HEK293 (cell line): ENCODE data around the gene RBCK1.
A peak's percentile ranks its signal among the peaks of the same experiment; 100 is the strongest.

Experiments
- FEZF1 ChIP-seq: fragments of 450-650 bp; formaldehyde crosslinking; IDR thresholded peaks from 2 replicates; pipeline ENCODE4 v1.5.1; 2016; ENCODE audit warnings: missing biosample characterization, missing genetic modification characterization
- GLI4 ChIP-seq: fragments of 450-650 bp; formaldehyde crosslinking; IDR thresholded peaks from 2 replicates; pipeline ENCODE4 v1.5.1; 2016; ENCODE audit warnings: missing biosample characterization, missing genetic modification characterization
- HOXD13 ChIP-seq: sonication (generic); formaldehyde crosslinking; IDR thresholded peaks from 2 replicates; pipeline ENCODE4 v1.8.0; 2022; ENCODE audit warnings: missing genetic modification reagents, borderline replicate concordance
- KLF9 ChIP-seq: fragments of 450-650 bp; formaldehyde crosslinking; IDR thresholded peaks from 2 replicates; pipeline ENCODE4 v1.5.1; 2016; ENCODE audit warnings: missing biosample characterization, missing genetic modification characterization, low read depth
- ZBTB1 ChIP-seq: fragments of 450-650 bp; formaldehyde crosslinking; IDR thresholded peaks from 2 replicates; pipeline ENCODE4 v1.5.1; 2016; ENCODE audit warnings: missing biosample characterization, missing genetic modification characterization
- ZFHX2 ChIP-seq: fragments of 450-650 bp; formaldehyde crosslinking; conservative IDR thresholded peaks from 2 replicates; pipeline ENCODE4 v1.5.1; 2016; ENCODE audit warnings: missing biosample characterization, missing genetic modification characterization
- ZNF138 ChIP-seq: fragments of 450-650 bp; formaldehyde crosslinking; IDR thresholded peaks from 2 replicates; pipeline ENCODE4 v1.5.1; 2016; ENCODE audit warnings: missing biosample characterization, missing genetic modification characterization, borderline replicate concordance
- ZNF2 ChIP-seq: fragments of 450-650 bp; formaldehyde crosslinking; IDR thresholded peaks from 2 replicates; pipeline ENCODE4 v1.5.1; 2016; ENCODE audit warnings: missing biosample characterization, missing genetic modification characterization
- ZNF280D ChIP-seq: fragments of 450-650 bp; formaldehyde crosslinking; IDR thresholded peaks from 2 replicates; pipeline ENCODE4 v1.5.1; 2016; ENCODE audit warnings: missing biosample characterization, missing genetic modification characterization
- ZNF324 ChIP-seq: fragments of 450-650 bp; formaldehyde crosslinking; IDR thresholded peaks from 2 replicates; pipeline ENCODE4 v1.5.1; 2016; ENCODE audit warnings: missing biosample characterization, missing genetic modification characterization
- ZNF629 ChIP-seq: fragments of 450-650 bp; formaldehyde crosslinking; IDR thresholded peaks from 2 replicates; pipeline ENCODE4 v1.5.1; 2017; ENCODE audit warnings: missing biosample characterization, missing genetic modification characterization
- ZNF645 ChIP-seq: fragments of 450-650 bp; formaldehyde crosslinking; IDR thresholded peaks from 2 replicates; pipeline ENCODE4; 2016; ENCODE audit warnings: missing biosample characterization, missing genetic modification characterization
- ZNF777 ChIP-seq: fragments of 450-650 bp; formaldehyde crosslinking; IDR thresholded peaks from 2 replicates; pipeline ENCODE4 v1.5.1; 2017; ENCODE audit warnings: missing biosample characterization, missing genetic modification characterization, borderline replicate concordance
- ZSCAN18 ChIP-seq: fragments of 450-650 bp; formaldehyde crosslinking; IDR thresholded peaks from 2 replicates; pipeline ENCODE4 v1.5.1; 2016; ENCODE audit warnings: missing biosample characterization, missing genetic modification characterization
- TF ChIP-seq, protein P1 (sequence below): fragments of 450-650 bp; formaldehyde crosslinking; IDR thresholded peaks from 2 replicates; pipeline ENCODE4 v1.5.1; 2016; ENCODE audit warnings: missing biosample characterization, missing genetic modification characterization
- TF ChIP-seq, protein P2 (sequence below): fragments of 450-650 bp; formaldehyde crosslinking; IDR thresholded peaks from 2 replicates; pipeline ENCODE4 v1.5.1; 2017; ENCODE audit warnings: missing biosample characterization, missing genetic modification characterization
- TF ChIP-seq, protein P3 (sequence below): fragments of 450-650 bp; formaldehyde crosslinking; IDR thresholded peaks from 2 replicates; pipeline ENCODE4 v1.5.1; 2016; ENCODE audit warnings: missing biosample characterization, missing genetic modification characterization
- TF ChIP-seq, protein P4 (sequence below): sonication (generic); formaldehyde crosslinking; IDR thresholded peaks from 2 replicates; pipeline ENCODE4 v1.8.1; 2022; ENCODE audit warnings: mild to moderate bottlenecking, moderate library complexity, missing genetic modification reagents
- TF ChIP-seq, protein P5 (sequence below): fragments of 450-650 bp; formaldehyde crosslinking; IDR thresholded peaks from 2 replicates; pipeline ENCODE4 v1.5.1; 2017; ENCODE audit warnings: missing biosample characterization, missing genetic modification characterization
- TF ChIP-seq, protein P6 (sequence below): fragments of 450-650 bp; formaldehyde crosslinking; IDR thresholded peaks from 2 replicates; pipeline ENCODE4 v1.5.1; 2016; ENCODE audit warnings: missing biosample characterization, missing genetic modification characterization

RBCK1 gene

DNA sequence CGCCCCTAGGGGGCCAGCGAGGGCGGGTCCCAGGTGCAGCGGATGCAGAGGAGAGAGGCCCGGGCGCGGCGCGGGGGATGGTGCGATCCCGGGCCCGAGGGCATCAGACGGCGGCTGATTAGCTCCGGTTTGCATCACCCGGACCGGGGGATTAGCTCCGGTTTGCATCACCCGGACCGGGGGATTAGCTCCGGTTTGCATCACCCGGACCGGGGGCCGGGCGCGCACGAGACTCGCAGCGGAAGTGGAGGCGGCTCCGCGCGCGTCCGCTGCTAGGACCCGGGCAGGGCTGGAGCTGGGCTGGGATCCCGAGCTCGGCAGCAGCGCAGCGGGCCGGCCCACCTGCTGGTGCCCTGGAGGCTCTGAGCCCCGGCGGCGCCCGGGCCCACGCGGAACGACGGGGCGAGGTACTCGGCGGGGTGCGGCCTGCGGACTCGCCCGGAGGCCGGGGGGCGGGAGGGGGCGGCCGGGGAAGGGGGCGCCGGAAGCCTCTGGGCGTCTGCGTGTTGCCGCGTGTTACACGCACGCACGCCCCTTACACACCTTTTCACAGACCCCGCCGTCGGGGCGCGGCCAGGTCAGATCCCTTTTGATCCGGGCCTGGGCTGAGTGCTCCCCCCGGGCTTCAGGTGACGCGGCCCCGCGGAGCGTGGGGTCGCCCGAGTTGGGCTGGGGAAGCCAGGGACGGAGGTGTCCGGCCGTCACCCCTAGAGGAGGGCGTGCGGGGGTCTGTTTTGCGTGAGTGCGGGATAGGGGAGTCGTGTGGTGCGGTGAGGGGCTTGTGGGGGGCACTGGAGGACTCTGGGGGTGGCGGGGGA lies 27.1 kb upstream of the RBCK1 start (continued):
- TF ChIP-seq ZNF777 (tag by site-specific recombination) (peak; percentile 89; the same call in 1 of the 2 replicates), ZFHX2 (tag by site-specific recombination) (peak; percentile 91), ZNF138 (tag by site-specific recombination) (no peak), ZNF645 (tag by site-specific recombination) (no peak), FEZF1 (tag by site-specific recombination) (peak; percentile 68), ZNF280D (no peak), HOXD13 (CRISPR knock-in tag) (peak; percentile 95), KLF9 (tag by site-specific recombination) (peak; percentile 53; the same call in 1 of the 2 replicates), ZNF324 (tag by site-specific recombination) (peak; percentile 88), ZSCAN18 (tag by site-specific recombination) (0 out of 2 replicates have a peak, but pooled peaks have one; percentile 60), ZBTB1 (tag by site-specific recombination) (no peak), ZNF629 (tag by site-specific recombination) (peak; percentile 70), ZNF2 (tag by site-specific recombination) (0 out of 2 replicates have a peak, but pooled peaks have one; percentile 35), GLI4 (no peak)
- TF ChIP-seq, protein P1, sequence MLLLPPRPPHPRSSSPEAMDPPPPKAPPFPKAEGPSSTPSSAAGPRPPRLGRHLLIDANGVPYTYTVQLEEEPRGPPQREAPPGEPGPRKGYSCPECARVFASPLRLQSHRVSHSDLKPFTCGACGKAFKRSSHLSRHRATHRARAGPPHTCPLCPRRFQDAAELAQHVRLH = no peak
- TF ChIP-seq, protein P2, sequence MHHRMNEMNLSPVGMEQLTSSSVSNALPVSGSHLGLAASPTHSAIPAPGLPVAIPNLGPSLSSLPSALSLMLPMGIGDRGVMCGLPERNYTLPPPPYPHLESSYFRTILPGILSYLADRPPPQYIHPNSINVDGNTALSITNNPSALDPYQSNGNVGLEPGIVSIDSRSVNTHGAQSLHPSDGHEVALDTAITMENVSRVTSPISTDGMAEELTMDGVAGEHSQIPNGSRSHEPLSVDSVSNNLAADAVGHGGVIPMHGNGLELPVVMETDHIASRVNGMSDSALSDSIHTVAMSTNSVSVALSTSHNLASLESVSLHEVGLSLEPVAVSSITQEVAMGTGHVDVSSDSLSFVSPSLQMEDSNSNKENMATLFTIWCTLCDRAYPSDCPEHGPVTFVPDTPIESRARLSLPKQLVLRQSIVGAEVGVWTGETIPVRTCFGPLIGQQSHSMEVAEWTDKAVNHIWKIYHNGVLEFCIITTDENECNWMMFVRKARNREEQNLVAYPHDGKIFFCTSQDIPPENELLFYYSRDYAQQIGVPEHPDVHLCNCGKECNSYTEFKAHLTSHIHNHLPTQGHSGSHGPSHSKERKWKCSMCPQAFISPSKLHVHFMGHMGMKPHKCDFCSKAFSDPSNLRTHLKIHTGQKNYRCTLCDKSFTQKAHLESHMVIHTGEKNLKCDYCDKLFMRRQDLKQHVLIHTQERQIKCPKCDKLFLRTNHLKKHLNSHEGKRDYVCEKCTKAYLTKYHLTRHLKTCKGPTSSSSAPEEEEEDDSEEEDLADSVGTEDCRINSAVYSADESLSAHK = peak; percentile 73
- TF ChIP-seq, protein P3, sequence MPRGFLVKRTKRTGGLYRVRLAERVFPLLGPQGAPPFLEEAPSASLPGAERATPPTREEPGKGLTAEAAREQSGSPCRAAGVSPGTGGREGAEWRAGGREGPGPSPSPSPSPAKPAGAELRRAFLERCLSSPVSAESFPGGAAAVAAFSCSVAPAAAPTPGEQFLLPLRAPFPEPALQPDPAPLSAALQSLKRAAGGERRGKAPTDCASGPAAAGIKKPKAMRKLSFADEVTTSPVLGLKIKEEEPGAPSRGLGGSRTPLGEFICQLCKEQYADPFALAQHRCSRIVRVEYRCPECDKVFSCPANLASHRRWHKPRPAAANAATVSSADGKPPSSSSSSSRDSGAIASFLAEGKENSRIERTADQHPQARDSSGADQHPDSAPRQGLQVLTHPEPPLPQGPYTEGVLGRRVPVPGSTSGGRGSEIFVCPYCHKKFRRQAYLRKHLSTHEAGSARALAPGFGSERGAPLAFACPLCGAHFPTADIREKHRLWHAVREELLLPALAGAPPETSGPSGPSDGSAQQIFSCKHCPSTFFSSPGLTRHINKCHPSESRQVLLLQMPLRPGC (tag by site-specific recombination) = 0 out of 2 replicates have a peak, but pooled peaks have one; percentile 26
- TF ChIP-seq, protein P4, sequence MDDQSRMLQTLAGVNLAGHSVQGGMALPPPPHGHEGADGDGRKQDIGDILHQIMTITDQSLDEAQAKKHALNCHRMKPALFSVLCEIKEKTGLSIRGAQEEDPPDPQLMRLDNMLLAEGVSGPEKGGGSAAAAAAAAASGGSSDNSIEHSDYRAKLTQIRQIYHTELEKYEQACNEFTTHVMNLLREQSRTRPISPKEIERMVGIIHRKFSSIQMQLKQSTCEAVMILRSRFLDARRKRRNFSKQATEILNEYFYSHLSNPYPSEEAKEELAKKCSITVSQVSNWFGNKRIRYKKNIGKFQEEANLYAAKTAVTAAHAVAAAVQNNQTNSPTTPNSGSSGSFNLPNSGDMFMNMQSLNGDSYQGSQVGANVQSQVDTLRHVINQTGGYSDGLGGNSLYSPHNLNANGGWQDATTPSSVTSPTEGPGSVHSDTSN (CRISPR knock-in tag) = peak; percentile 48; the same call in 1 of the 2 replicates
- TF ChIP-seq, protein P5, sequence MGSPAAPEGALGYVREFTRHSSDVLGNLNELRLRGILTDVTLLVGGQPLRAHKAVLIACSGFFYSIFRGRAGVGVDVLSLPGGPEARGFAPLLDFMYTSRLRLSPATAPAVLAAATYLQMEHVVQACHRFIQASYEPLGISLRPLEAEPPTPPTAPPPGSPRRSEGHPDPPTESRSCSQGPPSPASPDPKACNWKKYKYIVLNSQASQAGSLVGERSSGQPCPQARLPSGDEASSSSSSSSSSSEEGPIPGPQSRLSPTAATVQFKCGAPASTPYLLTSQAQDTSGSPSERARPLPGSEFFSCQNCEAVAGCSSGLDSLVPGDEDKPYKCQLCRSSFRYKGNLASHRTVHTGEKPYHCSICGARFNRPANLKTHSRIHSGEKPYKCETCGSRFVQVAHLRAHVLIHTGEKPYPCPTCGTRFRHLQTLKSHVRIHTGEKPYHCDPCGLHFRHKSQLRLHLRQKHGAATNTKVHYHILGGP (tag by site-specific recombination) = no peak
- TF ChIP-seq, protein P6, sequence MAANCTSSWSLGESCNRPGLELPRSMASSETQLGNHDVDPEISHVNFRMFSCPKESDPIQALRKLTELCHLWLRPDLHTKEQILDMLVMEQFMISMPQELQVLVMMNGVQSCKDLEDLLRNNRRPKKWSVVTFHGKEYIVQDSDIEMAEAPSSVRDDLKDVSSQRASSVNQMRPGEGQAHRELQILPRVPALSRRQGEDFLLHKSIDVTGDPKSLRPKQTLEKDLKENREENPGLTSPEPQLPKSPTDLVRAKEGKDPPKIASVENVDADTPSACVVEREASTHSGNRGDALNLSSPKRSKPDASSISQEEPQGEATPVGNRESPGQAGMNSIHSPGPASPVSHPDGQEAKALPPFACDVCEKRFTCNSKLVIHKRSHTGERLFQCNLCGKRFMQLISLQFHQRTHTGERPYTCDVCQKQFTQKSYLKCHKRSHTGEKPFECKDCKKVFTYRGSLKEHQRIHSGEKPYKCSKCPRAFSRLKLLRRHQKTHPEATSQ = peak; percentile 89
